HepG2 (cell line): Measurements from ENCODE around the gene TMCC1. TPM values are rescaled to one million over a fixed set of nuclear protein-coding genes. Genes with fewer than 3 reads are reported as not detected.

Source experiments
- ARID2 ChIP-seq: sonication (generic); formaldehyde crosslinking; IDR thresholded peaks from 2 replicates; pipeline ENCODE4 v1.8.1; 2022; ENCODE audit warnings: mild to moderate bottlenecking, missing genetic modification reagents, borderline replicate concordance
- CAMTA2 ChIP-seq: sonication (generic); formaldehyde crosslinking; IDR thresholded peaks from 2 replicates; pipeline ENCODE4 v1.4.0; 2020; ENCODE audit warnings: mild to moderate bottlenecking, missing genetic modification reagents, borderline replicate concordance
- CREM ChIP-seq, 2 experiments: sonication (generic) in 1 of 2; formaldehyde crosslinking in 1 of 2; IDR thresholded peaks; 2 replicates each; pipeline versions ENCODE4 v1.4.0 to v1.6.1; 2016 to 2020; ENCODE audit warnings: antibody characterized with exemption in 1 of 2, mild to moderate bottlenecking in 1 of 2, missing genetic modification reagents in 1 of 2
- HOXA9 ChIP-seq: sonication (generic); formaldehyde crosslinking; IDR thresholded peaks from 2 replicates; pipeline ENCODE4 v1.8.1; 2022; ENCODE audit warnings: missing genetic modification reagents, mild to moderate bottlenecking, moderate library complexity, borderline replicate concordance
- ISX ChIP-seq: sonication (generic); formaldehyde crosslinking; conservative IDR thresholded peaks from 2 replicates; pipeline ENCODE4 v1.5.0; 2020; ENCODE audit warnings: missing genetic modification reagents
- MIER3 ChIP-seq: IDR thresholded peaks from 2 replicates; pipeline ENCODE4 v1.6.1; 2016; ENCODE audit warnings: missing compliant biosample characterization, borderline replicate concordance
- MXI1 ChIP-seq: IDR thresholded peaks from 3 replicates; pipeline ENCODE4 v1.6.1; 2012; ENCODE audit warnings: low read depth, low read length, inconsistent platforms, borderline replicate concordance
- SP140L ChIP-seq: sonication (generic); formaldehyde crosslinking; IDR thresholded peaks from 2 replicates; pipeline ENCODE4 v1.4.0; 2020; ENCODE audit warnings: missing genetic modification reagents, borderline replicate concordance
- YEATS4 ChIP-seq: sonication (generic); formaldehyde crosslinking; IDR thresholded peaks from 2 replicates; pipeline ENCODE4 v1.4.0; 2020; ENCODE audit warnings: missing genetic modification reagents, borderline replicate concordance
- ZFAT ChIP-seq: sonication (generic); formaldehyde crosslinking; conservative IDR thresholded peaks from 2 replicates; pipeline ENCODE4 v1.8.1; 2023; ENCODE audit warnings: missing genetic modification reagents, inconsistent platforms
- ZFP36L1 ChIP-seq: sonication (generic); formaldehyde crosslinking; IDR thresholded peaks from 2 replicates; pipeline ENCODE4 v1.8.0; 2022; ENCODE audit warnings: mild to moderate bottlenecking, missing genetic modification reagents, moderate library complexity
- ZMYM2 ChIP-seq: sonication (generic); formaldehyde crosslinking; IDR thresholded peaks from 2 replicates; pipeline ENCODE4 v1.8.0; 2022; ENCODE audit warnings: mild to moderate bottlenecking, missing genetic modification reagents
- ZNF101 ChIP-seq: sonication (generic); formaldehyde crosslinking; IDR thresholded peaks from 2 replicates; pipeline ENCODE4 v1.4.0; 2020; ENCODE audit warnings: mild to moderate bottlenecking, low read depth, missing genetic modification reagents, borderline replicate concordance
- ZNF543 ChIP-seq: sonication (generic); formaldehyde crosslinking; IDR thresholded peaks from 2 replicates; pipeline ENCODE4 v1.4.0; 2020; ENCODE audit warnings: mild to moderate bottlenecking, missing genetic modification reagents
- ZNF564 ChIP-seq: sonication (generic); formaldehyde crosslinking; IDR thresholded peaks from 2 replicates; pipeline ENCODE4 v1.8.1; 2023; ENCODE audit warnings: mild to moderate bottlenecking, missing genetic modification reagents
- ZNF644 ChIP-seq: IDR thresholded peaks from 2 replicates; pipeline ENCODE4 v1.6.1; 2016; ENCODE audit warnings: low read depth
- ZNF792 ChIP-seq: IDR thresholded peaks from 2 replicates; pipeline ENCODE4 v1.6.1; 2016
- polyA plus RNA-seq, 8 experiments: library from polyadenylated mRNA; depleted of rRNA in 3 of 8; stranded (reverse) in 7 of 8; unstranded in 1 of 8; fragments of >200 nt; fragmentation: Illumina TruSeq in 4 of 8; extraction: Trizol in 4 of 8; gene quantifications; 2 replicates each; pipeline versions ENCODE4 v1.2.1 to v1.2.3, GENCODE V29; 2011 to 2016; ENCODE audit warnings: low read depth in 4 of 8, missing spikeins in 1 of 8, mixed read lengths in 1 of 8; ENCODE audit not compliant: insufficient read depth in 1 of 8
- total RNA-seq, 5 experiments: library from RNA; depleted of rRNA; stranded (reverse); fragments of >200 nt; fragmentation: Illumina TruSeq; extraction: Trizol; gene quantifications; 2 replicates each; pipeline ENCODE4 v1.2.3, GENCODE V29; 2016; ENCODE audit warnings: low read depth in 1 of 5
- TF ChIP-seq, protein P1 (sequence below): sonication (generic); formaldehyde crosslinking; IDR thresholded peaks from 2 replicates; pipeline ENCODE4 v1.5.0; 2020; ENCODE audit warnings: missing genetic modification reagents, mild to moderate bottlenecking, borderline replicate concordance
- TF ChIP-seq, protein P2 (sequence below): sonication (generic); formaldehyde crosslinking; IDR thresholded peaks from 2 replicates; pipeline ENCODE4 v1.8.1; 2023; ENCODE audit warnings: mild to moderate bottlenecking, missing genetic modification reagents
- TF ChIP-seq, protein P3 (sequence below): sonication (generic); formaldehyde crosslinking; IDR thresholded peaks from 2 replicates; pipeline ENCODE4 v1.9.0; 2021; ENCODE audit warnings: missing genetic modification reagents, mild to moderate bottlenecking, borderline replicate concordance
- TF ChIP-seq, protein P4 (sequence below): sonication (generic); formaldehyde crosslinking; IDR thresholded peaks from 2 replicates; pipeline ENCODE4 v1.4.0; 2020; ENCODE audit warnings: missing genetic modification reagents
- TF ChIP-seq, protein P5 (sequence below): sonication (generic); formaldehyde crosslinking; IDR thresholded peaks from 2 replicates; pipeline ENCODE4 v1.8.0; 2022; ENCODE audit warnings: missing genetic modification reagents, mild to moderate bottlenecking, borderline replicate concordance
- TF ChIP-seq, protein P6 (sequence below): sonication (generic); formaldehyde crosslinking; IDR thresholded peaks from 2 replicates; pipeline ENCODE4 v1.5.0; 2020; ENCODE audit warnings: mild to moderate bottlenecking, missing genetic modification reagents

Gene TMCC1
- total and polyA plus RNA-seq, 2 of the 13 experiments (the other 11 are each of a cell fraction or from before 2014, with no cell fraction given) = 12.1 to 264 TPM

DNA sequence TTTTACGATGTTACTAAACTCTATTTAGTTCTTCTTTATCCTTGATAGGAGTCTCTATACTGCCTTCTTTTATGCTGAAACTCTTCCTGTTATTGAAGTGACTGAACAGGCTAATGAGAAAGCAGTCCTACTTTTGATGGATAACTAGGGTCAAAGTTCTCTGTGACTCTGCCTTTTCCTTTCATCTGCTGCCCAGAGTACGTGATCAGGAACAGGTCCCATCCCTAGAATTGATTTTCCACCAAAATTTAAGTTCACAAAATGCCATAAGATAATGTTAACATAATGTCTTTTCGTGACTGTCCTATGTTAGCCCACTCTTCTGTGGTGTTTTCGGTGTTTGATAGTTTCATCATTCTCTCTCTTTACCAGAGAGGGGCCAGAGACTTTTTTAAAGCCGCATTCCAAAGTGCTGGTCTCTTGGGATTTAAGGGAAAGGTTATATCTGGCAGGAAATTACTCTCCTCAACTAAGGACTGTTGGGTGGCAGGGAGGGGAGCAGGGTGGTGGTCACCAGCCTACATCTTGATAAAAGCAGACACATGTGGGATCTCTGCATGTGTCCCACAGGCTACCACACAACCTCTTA lies 236.8 kb downstream of the TMCC1 start (continued):
- peak; percentile 81; the same call in 1 of the 2 replicates for TF ChIP-seq YEATS4 (CRISPR knock-in tag)
- TF ChIP-seq, protein P1, sequence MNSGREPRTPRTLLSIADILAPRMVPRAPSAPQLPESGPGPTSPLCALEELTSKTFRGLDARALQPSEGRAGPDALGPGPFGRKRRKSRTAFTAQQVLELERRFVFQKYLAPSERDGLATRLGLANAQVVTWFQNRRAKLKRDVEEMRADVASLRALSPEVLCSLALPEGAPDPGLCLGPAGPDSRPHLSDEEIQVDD (CRISPR knock-in tag) = no peak
- TF ChIP-seq CREM (IDR thresholded peaks at IDR 0.05) = peak; percentile 87
- TF ChIP-seq CREM (CRISPR knock-in tag; IDR thresholded peaks at IDR 0.05) = no peak
- TF ChIP-seq, protein P2, sequence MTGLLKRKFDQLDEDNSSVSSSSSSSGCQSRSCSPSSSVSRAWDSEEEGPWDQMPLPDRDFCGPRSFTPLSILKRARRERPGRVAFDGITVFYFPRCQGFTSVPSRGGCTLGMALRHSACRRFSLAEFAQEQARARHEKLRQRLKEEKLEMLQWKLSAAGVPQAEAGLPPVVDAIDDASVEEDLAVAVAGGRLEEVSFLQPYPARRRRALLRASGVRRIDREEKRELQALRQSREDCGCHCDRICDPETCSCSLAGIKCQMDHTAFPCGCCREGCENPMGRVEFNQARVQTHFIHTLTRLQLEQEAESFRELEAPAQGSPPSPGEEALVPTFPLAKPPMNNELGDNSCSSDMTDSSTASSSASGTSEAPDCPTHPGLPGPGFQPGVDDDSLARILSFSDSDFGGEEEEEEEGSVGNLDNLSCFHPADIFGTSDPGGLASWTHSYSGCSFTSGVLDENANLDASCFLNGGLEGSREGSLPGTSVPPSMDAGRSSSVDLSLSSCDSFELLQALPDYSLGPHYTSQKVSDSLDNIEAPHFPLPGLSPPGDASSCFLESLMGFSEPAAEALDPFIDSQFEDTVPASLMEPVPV (CRISPR knock-in tag) = no peak
- no peak for TF ChIP-seq MXI1
- no peak for TF ChIP-seq CAMTA2
- TF ChIP-seq HOXA9 = no peak
- TF ChIP-seq ZFP36L1 (CRISPR knock-in tag) = peak; percentile 78; the same call in 1 of the 2 replicates
- TF ChIP-seq, protein P3, sequence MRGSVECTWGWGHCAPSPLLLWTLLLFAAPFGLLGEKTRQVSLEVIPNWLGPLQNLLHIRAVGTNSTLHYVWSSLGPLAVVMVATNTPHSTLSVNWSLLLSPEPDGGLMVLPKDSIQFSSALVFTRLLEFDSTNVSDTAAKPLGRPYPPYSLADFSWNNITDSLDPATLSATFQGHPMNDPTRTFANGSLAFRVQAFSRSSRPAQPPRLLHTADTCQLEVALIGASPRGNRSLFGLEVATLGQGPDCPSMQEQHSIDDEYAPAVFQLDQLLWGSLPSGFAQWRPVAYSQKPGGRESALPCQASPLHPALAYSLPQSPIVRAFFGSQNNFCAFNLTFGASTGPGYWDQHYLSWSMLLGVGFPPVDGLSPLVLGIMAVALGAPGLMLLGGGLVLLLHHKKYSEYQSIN (CRISPR knock-in tag) = no peak
- TF ChIP-seq ZNF543 (CRISPR knock-in tag) = no peak
- no peak for TF ChIP-seq ZFAT (CRISPR knock-in tag)
- no peak for TF ChIP-seq MIER3 (CRISPR knock-in tag)
- TF ChIP-seq, protein P4, sequence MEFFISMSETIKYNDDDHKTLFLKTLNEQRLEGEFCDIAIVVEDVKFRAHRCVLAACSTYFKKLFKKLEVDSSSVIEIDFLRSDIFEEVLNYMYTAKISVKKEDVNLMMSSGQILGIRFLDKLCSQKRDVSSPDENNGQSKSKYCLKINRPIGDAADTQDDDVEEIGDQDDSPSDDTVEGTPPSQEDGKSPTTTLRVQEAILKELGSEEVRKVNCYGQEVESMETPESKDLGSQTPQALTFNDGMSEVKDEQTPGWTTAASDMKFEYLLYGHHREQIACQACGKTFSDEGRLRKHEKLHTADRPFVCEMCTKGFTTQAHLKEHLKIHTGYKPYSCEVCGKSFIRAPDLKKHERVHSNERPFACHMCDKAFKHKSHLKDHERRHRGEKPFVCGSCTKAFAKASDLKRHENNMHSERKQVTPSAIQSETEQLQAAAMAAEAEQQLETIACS (CRISPR knock-in tag) = no peak
- TF ChIP-seq, protein P5, sequence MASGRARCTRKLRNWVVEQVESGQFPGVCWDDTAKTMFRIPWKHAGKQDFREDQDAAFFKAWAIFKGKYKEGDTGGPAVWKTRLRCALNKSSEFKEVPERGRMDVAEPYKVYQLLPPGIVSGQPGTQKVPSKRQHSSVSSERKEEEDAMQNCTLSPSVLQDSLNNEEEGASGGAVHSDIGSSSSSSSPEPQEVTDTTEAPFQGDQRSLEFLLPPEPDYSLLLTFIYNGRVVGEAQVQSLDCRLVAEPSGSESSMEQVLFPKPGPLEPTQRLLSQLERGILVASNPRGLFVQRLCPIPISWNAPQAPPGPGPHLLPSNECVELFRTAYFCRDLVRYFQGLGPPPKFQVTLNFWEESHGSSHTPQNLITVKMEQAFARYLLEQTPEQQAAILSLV (CRISPR knock-in tag) = no peak
- peak; percentile 38; the same call in 1 of the 2 replicates for TF ChIP-seq ZNF792
- 0 out of 2 replicates have a peak, but pooled peaks have one; percentile 4 for TF ChIP-seq ZNF644 (CRISPR knock-in tag)
- TF ChIP-seq ISX (CRISPR knock-in tag) = no peak
- TF ChIP-seq, protein P6, sequence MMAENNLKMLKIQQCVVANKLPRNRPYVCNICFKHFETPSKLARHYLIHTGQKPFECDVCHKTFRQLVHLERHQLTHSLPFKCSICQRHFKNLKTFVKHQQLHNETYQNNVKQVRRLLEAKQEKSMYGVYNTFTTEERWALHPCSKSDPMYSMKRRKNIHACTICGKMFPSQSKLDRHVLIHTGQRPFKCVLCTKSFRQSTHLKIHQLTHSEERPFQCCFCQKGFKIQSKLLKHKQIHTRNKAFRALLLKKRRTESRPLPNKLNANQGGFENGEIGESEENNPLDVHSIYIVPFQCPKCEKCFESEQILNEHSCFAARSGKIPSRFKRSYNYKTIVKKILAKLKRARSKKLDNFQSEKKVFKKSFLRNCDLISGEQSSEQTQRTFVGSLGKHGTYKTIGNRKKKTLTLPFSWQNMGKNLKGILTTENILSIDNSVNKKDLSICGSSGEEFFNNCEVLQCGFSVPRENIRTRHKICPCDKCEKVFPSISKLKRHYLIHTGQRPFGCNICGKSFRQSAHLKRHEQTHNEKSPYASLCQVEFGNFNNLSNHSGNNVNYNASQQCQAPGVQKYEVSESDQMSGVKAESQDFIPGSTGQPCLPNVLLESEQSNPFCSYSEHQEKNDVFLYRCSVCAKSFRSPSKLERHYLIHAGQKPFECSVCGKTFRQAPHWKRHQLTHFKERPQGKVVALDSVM (CRISPR knock-in tag) = no peak
- no peak for TF ChIP-seq ARID2 (CRISPR knock-in tag)
- TF ChIP-seq ZNF101 = no peak
- no peak for TF ChIP-seq ZMYM2 (CRISPR knock-in tag)
- TF ChIP-seq ZNF564 = no peak
- no peak; the same call in 1 of the 2 replicates for TF ChIP-seq SP140L (CRISPR knock-in tag)
